Measurements from ENCODE around the gene DTD1.

GRCh38 chr20:18647777-18648176 is 59.9 kb downstream of the DTD1 start:
- no peak for TF ChIP-seq EZH2phosphoT487 (IDR thresholded peaks at IDR 0.05; ENCODE audit: borderline replicate concordance, low read length)
- no peak for TF ChIP-seq CTCF (IDR thresholded peaks at IDR 0.05; ENCODE audit: low read depth, low read length, poor library complexity, severe bottlenecking)

All from DOHH2 (cell line).